HTR-8/SVneo (cell line): ENCODE measurements around the gene KIR2DL3.
"Not testable (repeated sequence)": the region's sequence is repeated elsewhere in the genome, so short reads cannot be mapped to it uniquely, and the experiment has no call there.

Experiments
- DNase-seq: peaks from one replicate; pipeline ENCODE4 v3.0.0; 2011; ENCODE audit warnings: low spot score, mixed read lengths; ENCODE audit not compliant: insufficient read length
- FAIRE-seq: peaks from 2 replicates; lab custom pipeline; 2011; peaks lifted over from hg19 to GRCh38; lab: Jason Lieb, UNC

KIR2DL3 gene

DNA sequence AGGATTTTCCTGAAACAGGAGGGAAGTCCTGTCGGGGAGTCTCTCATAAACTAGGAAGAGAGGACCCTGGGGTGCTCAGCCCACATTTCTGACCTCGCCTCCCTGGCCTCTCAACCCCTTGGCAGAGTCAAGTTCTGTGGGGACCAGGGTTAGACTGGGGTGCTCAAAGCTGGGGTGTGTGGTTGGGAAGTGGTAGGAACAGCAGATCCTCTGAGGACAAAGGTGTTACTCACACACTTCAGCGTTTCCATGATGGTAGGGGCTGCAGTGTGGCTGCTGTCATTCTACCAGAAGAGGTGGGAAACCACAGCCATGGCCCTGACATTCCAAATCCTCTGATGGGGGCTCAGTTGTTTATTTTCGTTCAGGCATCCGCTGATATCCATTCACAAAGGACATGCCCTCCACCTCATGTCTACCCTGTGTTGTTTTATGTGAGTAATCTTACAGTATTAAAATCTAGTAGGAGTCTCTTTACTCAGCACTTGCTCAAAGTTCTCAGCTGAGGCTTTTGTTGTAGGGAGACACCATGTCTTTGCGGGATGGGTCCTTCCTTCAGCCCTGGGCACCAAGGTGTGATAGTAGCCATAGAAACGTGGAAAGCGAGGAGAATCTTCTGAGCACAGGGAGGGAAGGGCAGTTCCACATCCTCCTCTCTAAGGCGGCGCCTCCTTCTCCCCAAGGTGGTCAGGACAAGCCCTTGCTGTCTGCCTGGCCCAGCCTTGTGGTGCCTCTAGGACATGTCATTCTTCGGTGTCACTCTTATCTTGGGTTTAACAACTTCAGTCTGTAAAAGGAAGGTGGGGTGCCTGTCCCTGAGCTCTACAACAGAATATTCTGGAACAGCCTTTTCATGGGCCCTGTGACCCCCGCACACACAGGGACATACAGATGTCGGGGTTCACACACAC lies 1.5 kb downstream of the KIR2DL3 start:
- FAIRE-seq (no peak), DNase-seq (no peak)

DNA sequence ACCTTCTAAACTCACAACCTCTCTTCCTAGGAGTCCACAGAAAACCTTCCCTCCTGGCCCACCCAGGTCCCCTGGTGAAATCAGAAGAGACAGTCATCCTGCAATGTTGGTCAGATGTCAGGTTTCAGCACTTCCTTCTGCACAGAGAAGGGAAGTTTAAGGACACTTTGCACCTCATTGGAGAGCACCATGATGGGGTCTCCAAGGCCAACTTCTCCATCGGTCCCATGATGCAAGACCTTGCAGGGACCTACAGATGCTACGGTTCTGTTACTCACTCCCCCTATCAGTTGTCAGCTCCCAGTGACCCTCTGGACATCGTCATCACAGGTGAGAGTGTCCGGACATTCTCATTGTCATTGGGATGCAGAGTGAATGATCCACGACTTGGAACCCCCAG lies 3.6 kb downstream of the KIR2DL3 start:
- FAIRE-seq, DNase-seq: not testable (repeated sequence)

DNA sequence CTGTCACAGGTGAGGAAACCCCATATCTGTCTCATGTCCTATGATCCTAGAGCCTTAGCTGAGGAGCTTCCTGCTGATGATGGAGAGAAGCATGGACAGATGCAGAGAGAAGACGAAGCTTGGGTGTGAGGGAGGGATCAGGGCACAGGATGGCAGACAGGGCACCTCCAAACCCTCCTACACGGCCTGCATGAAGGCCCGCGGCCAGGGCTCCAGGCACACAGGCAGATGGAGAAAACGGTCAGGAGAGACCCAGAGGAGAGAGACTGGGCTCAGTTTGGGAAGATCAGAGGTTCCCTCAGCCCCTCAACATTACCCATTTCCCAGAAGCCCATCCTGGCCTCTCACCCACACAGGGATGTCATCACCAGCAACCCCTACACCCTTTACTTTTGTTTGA lies 5.8 kb downstream of the KIR2DL3 start:
- not testable (repeated sequence) for FAIRE-seq, DNase-seq

DNA sequence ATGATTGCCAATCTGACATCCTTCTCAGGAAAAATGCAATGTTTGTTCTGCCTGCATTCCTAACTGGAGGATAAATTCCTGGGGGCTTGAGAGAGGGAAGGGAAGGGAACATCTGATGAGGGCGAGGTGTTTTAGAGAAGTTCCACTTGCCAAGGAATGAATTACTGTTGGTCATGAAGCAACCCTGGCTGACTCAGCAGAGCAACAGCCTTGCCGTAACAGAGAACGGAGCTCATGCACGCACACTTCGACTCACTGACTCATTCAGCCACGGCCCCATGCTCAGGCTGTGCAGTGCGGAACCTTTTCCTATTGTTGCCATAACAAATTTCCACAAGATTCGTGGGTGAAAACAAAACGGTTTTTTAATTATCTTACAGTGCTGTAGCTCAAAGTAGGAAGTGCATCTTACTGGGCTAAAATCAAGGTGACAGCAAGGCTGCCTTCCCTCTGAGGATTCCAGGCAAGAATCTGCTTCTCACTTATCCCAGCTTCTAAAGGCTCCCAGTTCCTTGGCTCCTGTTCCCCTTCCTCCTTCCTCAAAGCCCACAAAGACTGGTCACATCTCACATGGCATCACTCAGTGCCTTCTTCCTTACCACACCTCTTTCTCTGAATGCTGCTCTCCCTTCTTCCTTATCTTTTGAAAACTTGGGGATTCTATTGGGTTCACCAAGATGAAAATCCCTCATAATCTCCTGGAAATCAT lies 9.5 kb downstream of the KIR2DL3 start:
- FAIRE-seq, DNase-seq: not testable (repeated sequence)

DNA sequence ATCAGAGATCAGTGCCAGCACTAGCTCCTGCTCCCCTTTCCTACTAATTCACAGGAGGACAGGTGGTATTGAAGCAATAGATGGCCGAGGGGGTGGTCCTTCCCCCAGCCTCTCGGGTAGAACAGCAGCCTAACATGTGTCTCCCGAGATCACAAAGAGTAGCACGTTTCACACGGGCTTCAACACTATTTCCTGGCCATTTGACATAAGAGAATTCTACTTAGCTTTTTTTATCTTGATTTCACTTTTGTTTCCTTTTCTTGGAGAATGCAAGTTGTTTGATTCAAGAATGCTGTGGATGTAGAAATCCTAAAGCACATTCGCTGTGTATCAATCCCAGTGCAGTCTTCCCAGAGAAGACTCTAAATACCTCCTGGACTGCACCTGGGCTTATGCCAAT lies 12.0 kb downstream of the KIR2DL3 start:
- not testable (repeated sequence) for DNase-seq, FAIRE-seq

DNA sequence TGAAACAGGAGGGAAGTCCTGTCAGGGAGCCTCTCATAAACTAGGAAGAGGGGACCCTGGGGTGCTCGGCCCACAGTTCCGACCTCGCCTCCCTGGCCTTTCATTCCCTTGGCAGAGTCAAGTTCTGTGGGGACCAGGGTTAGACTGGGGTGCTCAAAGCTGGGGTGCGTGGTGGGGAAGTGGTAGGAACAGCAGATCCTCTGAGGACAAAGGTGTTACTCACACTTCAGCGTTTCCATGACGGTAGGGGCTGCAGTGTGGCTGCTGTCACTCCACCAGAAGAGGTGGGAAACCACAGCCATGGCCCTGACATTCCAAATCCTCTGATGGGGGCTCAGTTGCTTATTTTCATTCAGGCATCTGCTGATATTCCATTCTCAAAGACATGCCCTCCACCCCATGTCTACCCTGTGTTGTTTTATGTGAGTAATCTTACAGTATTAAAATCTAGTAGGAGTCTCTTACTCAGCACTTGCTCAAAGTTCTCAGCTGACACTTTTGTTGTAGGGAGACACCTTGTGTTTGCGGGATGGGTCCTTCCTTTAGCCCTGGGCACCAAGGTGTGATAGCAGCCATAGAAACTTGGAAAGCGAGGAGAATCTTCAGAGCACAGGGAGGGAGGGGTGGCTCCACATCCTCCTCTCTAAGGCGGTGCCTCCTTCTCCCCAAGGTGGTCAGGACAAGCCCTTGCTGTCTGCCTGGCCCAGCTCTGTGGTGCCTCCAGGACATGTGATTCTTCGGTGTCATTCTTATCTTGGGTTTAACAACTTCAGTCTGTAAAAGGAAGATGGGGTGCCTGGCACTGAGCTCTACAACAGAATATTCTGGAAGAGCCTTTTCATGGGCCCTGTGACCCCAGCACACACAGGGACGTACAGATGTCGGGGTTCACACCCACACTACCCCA lies 18.1 kb downstream of the KIR2DL3 start:
- not testable (repeated sequence) for DNase-seq, FAIRE-seq

DNA sequence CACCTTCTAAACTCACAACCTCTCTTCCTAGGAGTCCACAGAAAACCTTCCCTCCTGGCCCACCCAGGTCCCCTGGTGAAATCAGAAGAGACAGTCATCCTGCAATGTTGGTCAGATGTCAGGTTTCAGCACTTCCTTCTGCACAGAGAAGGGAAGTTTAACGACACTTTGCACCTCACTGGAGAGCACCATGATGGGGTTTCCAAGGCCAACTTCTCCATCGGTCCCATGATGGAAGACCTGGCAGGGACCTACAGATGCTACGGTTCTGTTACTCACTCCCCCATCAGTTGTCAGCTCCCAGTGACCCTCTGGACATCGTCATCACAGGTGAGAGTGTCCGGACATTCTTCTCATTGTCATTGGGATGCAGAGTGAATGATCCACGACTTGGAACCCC lies 20.3 kb downstream of the KIR2DL3 start:
- not testable (repeated sequence) for FAIRE-seq, DNase-seq

DNA sequence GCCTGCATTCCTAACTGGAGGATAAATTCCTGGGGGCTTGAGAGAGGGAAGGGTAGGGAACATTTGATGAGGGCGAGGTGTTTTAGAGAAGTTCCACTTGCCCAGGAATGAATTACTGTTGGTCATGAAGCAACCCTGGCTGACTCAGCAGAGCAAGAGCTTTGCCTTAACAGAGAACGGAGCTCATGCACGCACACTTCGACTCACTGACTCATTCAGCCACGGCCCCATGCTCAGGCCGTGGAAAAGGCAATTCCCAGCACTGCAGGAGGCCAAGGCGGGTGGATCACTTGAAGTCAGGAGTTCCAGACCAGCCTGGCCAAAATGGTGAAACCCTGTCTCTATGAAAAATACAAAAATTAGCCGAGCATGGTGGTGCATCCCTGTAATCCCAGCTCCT lies 25.9 kb downstream of the KIR2DL3 start:
- not testable (repeated sequence) for FAIRE-seq, DNase-seq

DNA sequence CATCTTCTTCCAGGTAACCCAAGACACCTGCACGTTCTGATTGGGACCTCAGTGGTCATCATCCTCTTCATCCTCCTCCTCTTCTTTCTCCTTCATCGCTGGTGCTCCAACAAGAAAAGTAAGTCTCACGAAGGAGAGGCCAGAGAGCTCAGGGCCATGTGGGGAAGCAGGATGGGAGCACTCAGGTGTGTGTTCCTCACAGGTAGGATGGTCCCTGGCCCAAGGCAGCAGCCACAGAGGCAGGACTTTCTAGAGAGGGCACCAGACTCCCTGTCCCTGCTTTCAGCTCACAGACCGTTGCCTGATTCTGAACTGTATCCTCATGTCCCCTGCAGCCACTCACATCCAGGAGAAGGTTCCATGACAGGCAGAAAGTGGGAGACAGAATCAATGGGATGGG lies 28.2 kb downstream of the KIR2DL3 start:
- FAIRE-seq, DNase-seq: not testable (repeated sequence)

DNA sequence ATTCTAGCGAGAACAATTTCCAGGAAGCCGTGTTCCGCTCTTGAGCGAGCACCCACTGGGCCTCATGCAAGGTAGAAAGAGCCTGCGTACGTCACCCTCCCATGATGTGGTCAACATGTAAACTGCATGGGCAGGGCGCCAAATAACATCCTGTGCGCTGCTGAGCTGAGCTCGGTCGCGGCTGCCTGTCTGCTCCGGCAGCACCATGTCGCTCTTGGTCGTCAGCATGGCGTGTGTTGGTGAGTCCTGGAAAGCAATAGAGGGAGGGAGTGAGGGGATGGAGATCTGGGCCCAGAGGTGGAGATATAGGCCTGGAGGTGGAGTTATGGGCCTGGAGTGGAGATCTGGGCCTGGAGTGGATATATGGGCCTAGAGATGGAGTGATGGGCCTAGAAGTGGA lies 31.3 kb downstream of the KIR2DL3 start, which contains the start of gene KIR2DL1:
Gene KIR2DL1 (plus strand): TSS at position 148 of the 400 bp plus-strand sequence. CDS start 58 bp downstream, at position 206.
- DNase-seq, result not testable (repeated sequence)

DNA sequence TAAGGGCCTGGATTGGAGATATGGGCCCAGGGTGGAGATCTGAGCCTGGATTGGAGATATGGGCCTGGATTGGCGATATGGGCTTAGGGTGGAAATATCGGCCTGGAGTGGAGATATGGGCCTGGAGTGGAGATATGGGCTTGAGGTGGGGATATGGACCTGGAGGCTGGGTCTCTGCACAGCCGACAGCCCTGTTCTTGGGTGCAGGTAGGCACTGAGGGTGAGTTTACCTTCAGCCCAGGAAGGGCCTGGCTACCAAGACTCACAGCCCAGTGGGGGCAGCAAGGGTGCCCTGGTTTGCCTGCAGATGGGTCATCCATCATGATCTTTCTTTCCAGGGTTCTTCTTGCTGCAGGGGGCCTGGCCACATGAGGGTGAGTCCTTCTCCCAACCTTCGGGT lies 32.2 kb downstream of the KIR2DL3 start:
- DNase-seq, FAIRE-seq: not testable (repeated sequence)

More for the DNA sequence above, 31.3 kb downstream of the KIR2DL3 start, which contains the start of gene KIR2DL1:
- not testable (repeated sequence) for FAIRE-seq

DNA sequence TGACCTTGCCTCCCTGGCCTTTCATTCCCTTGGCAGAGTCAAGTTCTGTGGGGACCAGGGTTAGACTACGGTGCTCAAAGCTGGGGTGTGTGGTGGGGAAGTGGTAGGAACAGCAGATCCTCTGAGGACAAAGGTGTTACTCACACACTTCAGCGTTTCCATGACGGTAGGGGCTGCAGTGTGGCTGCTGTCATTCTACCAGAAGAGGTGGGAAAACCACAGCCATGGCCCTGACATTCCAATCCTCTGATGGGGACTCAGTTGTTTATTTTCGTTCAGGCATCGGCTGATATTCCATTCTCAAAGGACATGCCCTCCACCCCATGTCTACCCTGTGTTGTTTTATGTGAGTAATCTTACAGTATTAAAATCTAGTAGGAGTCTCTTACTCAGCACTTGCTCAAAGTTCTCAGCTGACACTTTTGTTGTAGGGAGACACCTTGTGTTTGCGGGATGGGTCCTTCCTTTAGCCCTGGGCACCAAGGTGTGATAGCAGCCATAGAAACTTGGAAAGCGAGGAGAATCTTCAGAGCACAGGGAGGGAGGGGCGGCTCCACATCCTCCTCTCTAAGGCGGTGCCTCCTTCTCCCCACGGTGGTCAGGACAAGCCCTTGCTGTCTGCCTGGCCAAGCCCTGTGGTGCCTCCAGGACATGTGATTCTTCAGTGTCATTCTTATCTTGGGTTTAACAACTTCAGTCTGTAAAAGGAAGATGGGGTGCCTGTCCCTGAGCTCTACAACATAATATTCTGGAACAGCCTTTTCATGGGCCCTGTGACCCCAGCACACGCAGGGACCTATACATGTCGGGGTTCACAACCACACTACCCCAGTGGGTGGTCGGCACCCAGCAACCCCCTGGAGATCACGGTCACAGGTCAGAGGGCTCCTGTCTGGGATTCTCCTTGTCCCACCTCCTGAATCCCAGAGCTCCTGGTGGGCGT lies 33.0 kb downstream of the KIR2DL3 start:
- not testable (repeated sequence) for DNase-seq, FAIRE-seq

DNA sequence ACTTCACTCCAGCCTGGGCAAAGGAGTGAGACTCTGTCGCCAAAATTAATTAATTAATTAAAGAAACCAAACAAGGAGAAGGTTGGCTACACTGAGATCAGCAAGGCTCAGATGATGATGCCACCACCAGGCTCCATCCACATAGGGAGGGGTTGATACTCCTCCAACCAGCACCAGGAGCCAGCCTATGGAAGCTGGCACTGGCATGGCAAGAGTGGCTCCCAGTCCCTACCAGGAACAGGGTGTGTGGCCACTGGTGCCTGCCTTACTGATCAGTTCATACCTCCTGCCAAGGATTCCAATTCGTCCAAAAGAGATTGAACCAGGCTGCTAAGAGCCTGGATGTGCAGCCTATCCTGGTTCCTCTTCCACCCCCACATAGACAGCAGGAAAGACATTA lies 34.4 kb downstream of the KIR2DL3 start:
- FAIRE-seq, DNase-seq: not testable (repeated sequence)

DNA sequence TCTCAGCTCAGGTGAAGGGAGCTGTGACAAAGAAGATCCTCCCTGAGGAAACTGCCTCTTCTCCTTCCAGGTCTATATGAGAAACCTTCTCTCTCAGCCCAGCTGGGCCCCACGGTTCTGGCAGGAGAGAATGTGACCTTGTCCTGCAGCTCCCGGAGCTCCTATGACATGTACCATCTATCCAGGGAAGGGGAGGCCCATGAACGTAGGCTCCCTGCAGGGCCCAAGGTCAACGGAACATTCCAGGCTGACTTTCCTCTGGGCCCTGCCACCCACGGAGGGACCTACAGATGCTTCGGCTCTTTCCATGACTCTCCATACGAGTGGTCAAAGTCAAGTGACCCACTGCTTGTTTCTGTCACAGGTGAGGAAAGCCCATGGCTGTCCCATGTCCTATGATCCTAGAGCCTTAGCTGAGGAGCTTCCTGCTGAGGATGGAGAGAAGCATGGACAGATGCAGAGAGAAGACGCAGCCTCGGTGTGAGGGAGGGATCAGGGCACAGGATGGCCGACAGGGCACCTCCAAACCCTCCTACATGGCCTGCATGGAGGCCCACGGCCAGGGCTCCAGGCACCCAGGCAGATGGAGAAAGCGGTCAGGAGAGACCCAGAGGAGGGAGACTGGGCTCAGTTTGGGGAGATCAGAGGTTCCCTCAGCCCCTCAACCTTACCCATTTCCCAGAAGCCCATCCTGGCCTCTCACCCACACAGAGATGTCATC lies 36.9 kb downstream of the KIR2DL3 start:
- not testable (repeated sequence) for DNase-seq, FAIRE-seq

DNA sequence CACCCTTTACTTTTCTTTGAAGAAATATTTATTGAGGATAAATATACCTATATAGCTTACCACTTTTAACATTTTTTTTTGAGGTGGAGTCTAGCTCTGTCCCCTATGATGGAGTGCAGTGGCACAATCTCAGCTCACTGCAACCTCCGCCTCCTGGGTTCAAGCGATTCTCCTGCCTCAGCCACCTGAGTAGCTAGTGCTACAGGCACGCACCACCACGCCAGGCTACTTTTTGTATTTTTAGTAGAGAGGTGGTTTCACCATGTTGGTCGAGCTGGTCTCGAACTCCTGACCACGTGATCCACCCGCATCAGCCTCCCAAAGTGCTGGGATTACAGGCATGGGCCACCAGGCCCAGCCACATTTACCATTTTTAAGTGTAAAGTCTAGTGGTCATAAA lies 37.5 kb downstream of the KIR2DL3 start:
- not testable (repeated sequence) for DNase-seq, FAIRE-seq

DNA sequence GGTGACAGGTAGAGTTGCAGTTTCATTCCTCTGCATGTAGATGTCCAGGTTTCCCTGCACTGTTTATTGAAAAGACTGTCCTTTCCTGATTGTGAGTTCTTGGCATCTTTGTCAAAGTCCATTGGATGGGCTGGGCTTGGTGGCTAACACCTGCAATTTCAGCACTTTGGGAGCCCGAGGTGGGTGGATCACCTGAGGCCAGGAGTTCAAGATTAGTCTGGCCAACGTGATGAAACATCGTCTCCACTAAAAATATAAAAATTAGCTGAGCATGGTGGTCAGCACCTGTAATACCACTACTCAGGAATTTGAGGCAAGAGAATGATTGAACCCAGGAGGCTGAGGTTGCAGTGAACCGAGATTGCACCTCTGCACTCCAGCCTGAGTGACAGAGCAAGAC lies 39.5 kb downstream of the KIR2DL3 start:
- not testable (repeated sequence) for FAIRE-seq, DNase-seq

DNA sequence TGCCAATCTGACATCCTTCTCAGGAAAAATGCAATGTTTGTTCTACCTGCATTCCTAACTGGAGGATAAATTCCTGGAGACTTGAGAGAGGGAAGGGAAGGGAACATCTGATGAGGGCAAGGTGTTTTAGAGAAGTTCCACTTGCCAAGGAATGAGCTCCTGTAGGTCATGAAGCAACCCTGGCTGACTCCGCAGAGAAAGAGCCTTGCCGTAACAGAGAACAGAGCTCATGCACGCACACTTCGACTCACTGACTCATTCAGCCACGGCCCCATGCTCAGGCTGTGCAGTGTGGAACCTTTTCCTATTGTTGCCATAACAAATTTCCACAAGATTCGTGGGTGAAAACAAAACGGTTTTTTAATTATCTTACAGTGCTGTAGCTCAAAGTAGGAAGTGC lies 40.6 kb downstream of the KIR2DL3 start:
- not testable (repeated sequence) for DNase-seq, FAIRE-seq

DNA sequence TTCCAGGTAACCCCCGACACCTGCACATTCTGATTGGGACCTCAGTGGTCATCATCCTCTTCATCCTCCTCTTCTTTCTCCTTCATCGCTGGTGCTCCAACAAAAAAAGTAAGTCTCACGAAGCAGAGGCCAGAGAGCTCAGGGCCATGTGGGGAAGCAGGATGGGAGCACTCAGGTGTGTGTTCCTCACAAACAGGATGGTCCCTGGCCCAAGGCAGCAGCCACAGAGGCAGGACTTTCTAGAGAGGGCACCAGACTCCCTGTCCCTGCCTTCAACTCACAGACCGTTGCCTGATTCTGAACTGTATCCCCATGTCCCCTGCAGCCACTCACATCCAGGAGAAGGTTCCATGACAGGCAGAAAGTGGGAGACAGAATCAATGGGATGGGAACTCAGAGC lies 44.6 kb downstream of the KIR2DL3 start:
- FAIRE-seq, DNase-seq: not testable (repeated sequence)
